Subcutaneous adipose tissue (tissue), 4 donors: ENCODE data around the gene MUC22. TPM values are rescaled to one million over a fixed set of nuclear protein-coding genes. Genes with fewer than 3 reads are reported as not detected.

Experiments
- small RNA-seq: library from RNA; depleted of rRNA; stranded (forward); fragments of <200 nt; gene quantifications from one replicate; pipeline ENCODE3, GENCODE V24; 2016
- total RNA-seq, 4 donors: library from RNA; depleted of rRNA; stranded (reverse); fragments of >200 nt; gene quantifications; one replicate each; pipeline ENCODE4 v1.1.0, GENCODE V29; 2016
- TF ChIP-seq, protein P1 (sequence below): fragments of 450-650 bp; IDR thresholded peaks from one replicate; pipeline ENCODE4 v1.5.1; 2016; ENCODE audit warnings: low read depth, mild to moderate bottlenecking, control low read depth, antibody characterized with exemption, moderate library complexity

The MUC22 gene
- total RNA-seq, 4 donors from 2014 or later: not detected

DNA sequence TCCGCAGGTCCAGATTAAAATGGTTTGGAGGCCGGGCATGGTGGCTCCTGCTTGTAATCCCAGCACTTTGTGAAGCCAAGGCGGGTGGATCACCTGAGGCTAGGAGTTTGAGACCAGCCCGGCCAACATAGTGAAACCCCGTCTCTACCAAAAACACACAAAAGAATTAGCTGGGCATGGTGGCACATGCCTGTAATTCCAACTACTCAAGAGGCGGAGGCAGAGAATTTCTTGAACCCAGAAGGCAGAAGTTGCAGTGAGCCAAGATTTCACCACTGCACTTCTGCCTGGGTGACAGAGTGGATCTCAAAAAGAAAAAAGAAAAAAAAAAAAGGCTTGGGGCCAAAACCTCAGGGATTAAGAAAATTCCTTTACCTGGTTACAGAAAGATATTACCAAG lies 71.6 kb downstream of the MUC22 start:
- TF ChIP-seq, protein P1, sequence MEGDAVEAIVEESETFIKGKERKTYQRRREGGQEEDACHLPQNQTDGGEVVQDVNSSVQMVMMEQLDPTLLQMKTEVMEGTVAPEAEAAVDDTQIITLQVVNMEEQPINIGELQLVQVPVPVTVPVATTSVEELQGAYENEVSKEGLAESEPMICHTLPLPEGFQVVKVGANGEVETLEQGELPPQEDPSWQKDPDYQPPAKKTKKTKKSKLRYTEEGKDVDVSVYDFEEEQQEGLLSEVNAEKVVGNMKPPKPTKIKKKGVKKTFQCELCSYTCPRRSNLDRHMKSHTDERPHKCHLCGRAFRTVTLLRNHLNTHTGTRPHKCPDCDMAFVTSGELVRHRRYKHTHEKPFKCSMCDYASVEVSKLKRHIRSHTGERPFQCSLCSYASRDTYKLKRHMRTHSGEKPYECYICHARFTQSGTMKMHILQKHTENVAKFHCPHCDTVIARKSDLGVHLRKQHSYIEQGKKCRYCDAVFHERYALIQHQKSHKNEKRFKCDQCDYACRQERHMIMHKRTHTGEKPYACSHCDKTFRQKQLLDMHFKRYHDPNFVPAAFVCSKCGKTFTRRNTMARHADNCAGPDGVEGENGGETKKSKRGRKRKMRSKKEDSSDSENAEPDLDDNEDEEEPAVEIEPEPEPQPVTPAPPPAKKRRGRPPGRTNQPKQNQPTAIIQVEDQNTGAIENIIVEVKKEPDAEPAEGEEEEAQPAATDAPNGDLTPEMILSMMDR: no peak

DNA sequence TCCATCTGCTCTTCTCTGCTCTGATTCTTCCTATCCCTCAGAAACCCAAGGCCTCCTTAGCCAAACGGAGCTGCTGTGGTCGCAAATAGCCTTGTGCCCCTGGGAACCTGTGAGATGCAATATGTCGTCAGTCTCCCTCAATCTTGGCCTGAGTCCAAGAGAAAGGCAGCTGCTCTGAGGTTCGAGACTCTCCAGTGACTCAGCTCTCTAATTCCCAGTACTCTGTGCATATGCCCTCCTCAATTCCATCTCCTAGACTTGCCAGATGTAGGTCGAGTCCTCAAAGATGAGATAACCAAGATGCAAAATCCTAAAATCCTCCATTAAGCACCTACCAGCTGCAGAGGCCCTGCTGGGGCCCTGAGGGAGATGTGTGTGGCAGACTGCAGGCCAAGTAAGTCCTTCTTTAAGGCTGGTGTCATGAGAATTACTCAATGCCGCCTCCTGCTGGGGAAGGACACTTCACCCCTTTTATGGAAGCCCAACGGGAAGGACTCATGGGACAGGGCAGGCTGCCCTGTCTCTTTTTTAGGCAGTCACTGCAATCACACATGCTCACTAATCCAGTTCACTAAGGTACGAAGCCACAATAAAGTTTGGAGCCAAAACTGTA lies 73.6 kb downstream of the MUC22 start:
- TF ChIP-seq, protein P1: no peak

Small RNAs within 50 kb of the gene (small RNA-seq; reads per million reads assigned to genes)
- gene RNU6-1133P: not detected

Other genes starting within 250 kb of the MUC22 start
- gene DDR1, start 126.0 kb upstream of the MUC22 start, total RNA-seq: 10 to 100 TPM; 14.3 to 62.0 (median 27.8) TPM
- gene GTF2H4, start 102.3 kb upstream of the MUC22 start, total RNA-seq: 10 to 100 TPM in 1 of 4 donors, 1 to 10 TPM in 3; 7.3 to 19.2 (median 8.3) TPM
- 10 to 100 TPM in 2 of 4 donors, 1 to 10 TPM in 2; 9.1 to 40.3 (median 10.8) TPM for gene VARS2, start 96.2 kb upstream of the MUC22 start, total RNA-seq
- gene SFTA2, start 78.3 kb upstream of the MUC22 start, total RNA-seq: not detected
- gene MUCL3, start 69.5 kb upstream of the MUC22 start, total RNA-seq: not detected
- not detected for gene MUC21, start 26.8 kb upstream of the MUC22 start, total RNA-seq
- not detected for gene C6orf15, start 102.1 kb downstream of the MUC22 start, total RNA-seq
- gene PSORS1C1, start 104.3 kb downstream of the MUC22 start, total RNA-seq: under 1 TPM; 0.33 to 0.94 (median 0.50) TPM
- not detected for gene CDSN, start 110.0 kb downstream of the MUC22 start, total RNA-seq
- gene PSORS1C2, start 128.6 kb downstream of the MUC22 start, total RNA-seq: not detected
- gene CCHCR1, start 147.3 kb downstream of the MUC22 start, total RNA-seq: 10 to 100 TPM in 2 of 4 donors, 1 to 10 TPM in 2; 2.4 to 26.2 (median 9.8) TPM
- 1 to 10 TPM; 1.1 to 4.9 (median 3.6) TPM for gene TCF19, start 148.1 kb downstream of the MUC22 start, total RNA-seq
- gene POU5F1, start 160.2 kb downstream of the MUC22 start, total RNA-seq: 1 to 10 TPM in 1 of 4 donors, under 1 TPM in 1, not detected in 2; 0.17 to 5.5 TPM